ENCODE measurements around the gene LILRA2. TPM values are rescaled to one million over a fixed set of nuclear protein-coding genes. Genes with fewer than 3 reads are reported as not detected.
"Not testable (repeated sequence)": the region's sequence is repeated elsewhere in the genome, so short reads cannot be mapped to it uniquely, and the experiment has no call there.

LILRA2 gene
- total RNA-seq, 4 donors from 2014 or later, result 1.9 to 13.4 (median 5.1) TPM

DNA sequence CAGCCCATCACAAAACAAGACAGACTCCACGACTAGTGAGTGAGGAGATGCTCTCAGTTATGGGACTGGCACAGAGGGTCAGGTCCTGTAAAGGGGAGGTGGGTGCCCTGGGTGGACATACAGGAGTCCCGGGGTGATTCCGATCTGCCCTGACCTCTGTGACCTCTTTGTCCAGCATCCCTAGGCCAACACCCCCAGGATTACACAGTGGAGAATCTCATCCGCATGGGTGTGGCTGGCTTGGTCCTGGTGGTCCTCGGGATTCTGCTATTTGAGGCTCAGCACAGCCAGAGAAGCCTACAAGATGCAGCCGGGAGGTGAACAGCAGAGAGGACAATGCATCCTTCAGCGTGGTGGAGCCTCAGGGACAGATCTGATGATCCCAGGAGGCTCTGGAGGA, 13.4 kb downstream of the LILRA2 start:
- TF ChIP-seq, protein P1, sequence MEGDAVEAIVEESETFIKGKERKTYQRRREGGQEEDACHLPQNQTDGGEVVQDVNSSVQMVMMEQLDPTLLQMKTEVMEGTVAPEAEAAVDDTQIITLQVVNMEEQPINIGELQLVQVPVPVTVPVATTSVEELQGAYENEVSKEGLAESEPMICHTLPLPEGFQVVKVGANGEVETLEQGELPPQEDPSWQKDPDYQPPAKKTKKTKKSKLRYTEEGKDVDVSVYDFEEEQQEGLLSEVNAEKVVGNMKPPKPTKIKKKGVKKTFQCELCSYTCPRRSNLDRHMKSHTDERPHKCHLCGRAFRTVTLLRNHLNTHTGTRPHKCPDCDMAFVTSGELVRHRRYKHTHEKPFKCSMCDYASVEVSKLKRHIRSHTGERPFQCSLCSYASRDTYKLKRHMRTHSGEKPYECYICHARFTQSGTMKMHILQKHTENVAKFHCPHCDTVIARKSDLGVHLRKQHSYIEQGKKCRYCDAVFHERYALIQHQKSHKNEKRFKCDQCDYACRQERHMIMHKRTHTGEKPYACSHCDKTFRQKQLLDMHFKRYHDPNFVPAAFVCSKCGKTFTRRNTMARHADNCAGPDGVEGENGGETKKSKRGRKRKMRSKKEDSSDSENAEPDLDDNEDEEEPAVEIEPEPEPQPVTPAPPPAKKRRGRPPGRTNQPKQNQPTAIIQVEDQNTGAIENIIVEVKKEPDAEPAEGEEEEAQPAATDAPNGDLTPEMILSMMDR (IDR thresholded peaks at IDR 0.05; ENCODE audit: low read depth), result no peak

DNA sequence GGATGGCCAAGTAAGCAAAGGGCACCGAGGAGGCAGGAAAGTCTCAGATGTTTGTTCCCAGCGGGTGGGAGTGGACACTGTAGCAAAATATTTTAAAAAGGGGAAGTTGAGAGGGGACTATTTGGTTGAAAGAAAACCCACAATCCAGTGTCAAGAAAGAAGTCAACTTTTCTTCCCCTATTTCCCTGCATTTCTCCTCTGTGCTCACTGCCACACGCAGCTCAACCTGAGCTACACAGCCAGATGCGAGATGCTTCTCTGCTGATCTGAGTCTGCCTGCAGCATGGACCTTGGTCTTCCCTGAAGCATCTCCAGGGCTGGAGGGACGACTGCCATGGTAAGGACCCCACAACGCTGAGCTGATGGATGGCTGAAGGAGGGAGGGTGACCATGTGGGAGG, 19.9 kb downstream of the LILRA2 start, which contains the start of gene LILRA1:
Gene LILRA1, plus strand, starts transcription at position 188 of the 400 bp plus-strand sequence. CDS start 613 bp downstream, outside the sequence.
- TF ChIP-seq, protein P1 (IDR thresholded peaks at IDR 0.05; ENCODE audit: low read depth), result not testable (repeated sequence)

DNA sequence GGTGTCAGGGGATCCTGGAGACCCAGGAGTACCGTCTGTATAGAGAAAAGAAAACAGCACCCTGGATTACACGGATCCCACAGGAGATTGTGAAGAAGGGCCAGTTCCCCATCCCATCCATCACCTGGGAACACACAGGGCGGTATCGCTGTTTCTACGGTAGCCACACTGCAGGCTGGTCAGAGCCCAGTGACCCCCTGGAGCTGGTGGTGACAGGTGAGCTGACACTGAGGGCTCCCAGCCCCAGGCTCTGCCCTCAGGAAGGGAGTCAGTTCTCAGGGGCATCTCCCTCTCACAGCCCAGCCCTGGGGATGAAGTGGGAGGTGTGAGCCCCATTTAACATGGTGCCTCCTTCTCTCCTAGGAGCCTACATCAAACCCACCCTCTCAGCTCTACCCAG, 21.1 kb downstream of the LILRA2 start:
- TF ChIP-seq, protein P1 (IDR thresholded peaks at IDR 0.05; ENCODE audit: low read depth), result no peak

DNA sequence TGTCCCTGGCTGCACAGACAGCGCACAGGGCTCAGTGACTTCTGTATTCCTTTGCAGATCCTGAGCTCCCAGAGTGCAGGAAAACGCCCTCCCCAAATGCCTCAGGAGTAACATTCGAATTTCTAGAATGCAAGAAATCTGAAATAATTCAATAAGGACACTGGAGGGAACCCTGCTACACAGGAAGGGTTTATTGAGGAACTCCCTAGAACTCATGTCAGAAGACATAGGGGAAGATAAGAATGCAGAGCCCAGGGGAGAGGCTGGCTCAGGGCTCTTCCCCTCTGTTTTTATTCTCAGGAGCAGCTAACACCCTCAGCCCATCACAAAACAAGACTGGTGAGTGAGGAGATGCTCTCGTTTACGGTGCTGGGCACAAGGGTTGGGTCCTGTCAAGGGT, 26.6 kb downstream of the LILRA2 start:
- TF ChIP-seq, protein P1 (IDR thresholded peaks at IDR 0.05; ENCODE audit: low read depth), result no peak

DNA sequence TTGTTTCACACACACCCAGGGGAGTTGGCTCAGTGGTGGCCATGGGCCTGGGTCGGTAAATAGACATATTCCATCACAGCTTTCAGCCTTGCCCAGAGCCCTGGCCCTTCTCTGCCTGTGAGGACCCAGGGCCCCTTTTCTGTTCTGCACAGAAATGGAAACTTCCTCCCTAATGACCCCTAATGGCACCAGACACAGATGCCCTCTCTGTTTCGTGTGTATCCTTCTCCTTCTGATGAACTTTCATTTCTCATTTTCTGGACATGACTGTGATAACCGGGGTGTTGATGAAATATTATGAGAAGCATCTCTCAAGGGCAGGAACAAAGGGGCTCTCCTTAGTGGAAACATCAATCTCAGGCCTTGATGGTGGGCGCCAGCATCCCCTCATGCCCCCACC, 32.6 kb downstream of the LILRA2 start:
- TF ChIP-seq, protein P1 (IDR thresholded peaks at IDR 0.05; ENCODE audit: low read depth), result no peak

DNA sequence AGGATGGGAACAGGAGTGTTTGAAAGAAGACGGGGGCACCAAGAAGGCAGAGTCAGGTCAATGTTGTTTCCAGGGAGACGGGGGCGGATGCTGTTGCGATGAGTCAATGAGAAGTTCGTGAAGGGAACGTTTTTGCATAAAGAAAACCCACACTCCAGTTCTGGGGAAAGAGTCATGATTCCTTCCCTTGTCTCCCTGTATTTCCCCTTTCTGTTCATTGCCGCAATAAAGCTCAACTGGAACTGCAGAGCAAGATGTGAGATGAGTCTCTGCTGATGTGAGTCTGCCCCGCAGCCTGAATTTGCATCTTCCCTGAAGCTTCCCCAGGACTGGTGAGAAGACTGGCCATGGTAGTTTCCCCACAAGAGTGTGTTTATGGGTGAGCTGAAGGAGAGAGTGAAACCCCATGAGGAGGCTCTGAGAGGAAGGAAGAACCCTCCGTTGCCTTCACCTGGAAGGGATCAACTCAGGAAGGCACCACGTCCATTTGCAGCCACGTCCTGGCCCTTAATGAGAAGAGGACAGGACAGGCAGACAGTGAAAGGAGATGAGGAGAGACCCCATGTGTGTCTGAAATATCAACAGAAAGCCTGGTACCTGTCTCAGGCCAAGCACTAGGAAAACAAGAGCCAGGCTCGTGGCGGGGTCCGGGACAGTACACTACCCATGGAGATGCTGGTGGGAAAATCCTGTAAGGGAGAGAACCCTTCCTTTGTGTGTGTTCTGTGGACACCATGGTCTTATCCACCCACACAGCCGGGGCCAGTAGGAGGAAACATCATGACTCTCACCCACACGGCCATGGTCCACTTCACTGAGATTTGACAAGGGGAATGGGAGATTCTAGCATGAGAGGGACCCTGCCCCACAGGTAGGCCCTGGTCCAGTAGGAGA, 33.5 kb downstream of the LILRA2 start:
- TF ChIP-seq, protein P1 (IDR thresholded peaks at IDR 0.05; ENCODE audit: low read depth), result no peak

DNA sequence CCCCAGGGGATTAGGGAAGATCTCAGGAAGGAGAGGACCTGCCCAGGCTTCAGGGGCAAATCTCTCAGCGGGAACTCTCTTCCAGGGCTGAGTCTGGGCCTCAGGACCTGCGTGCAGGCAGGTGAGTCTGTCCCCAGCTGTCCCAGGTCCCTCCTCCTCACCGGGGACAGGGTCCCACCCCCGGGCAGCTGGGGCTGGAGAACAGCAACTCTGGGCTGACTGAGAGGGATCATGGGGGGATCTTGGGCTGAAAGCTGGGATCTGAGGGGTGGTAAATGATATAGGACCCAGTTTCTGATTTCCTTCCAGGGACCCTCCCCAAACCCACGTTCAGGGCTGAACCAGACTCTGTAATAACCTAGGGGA, 34.2 kb downstream of the LILRA2 start:
- TF ChIP-seq, protein P1 (IDR thresholded peaks at IDR 0.05; ENCODE audit: low read depth), result no peak

Data from subcutaneous adipose tissue (tissue), 4 donors.